ENCODE data around the gene TAOK1.

Gene TAOK1

DNA sequence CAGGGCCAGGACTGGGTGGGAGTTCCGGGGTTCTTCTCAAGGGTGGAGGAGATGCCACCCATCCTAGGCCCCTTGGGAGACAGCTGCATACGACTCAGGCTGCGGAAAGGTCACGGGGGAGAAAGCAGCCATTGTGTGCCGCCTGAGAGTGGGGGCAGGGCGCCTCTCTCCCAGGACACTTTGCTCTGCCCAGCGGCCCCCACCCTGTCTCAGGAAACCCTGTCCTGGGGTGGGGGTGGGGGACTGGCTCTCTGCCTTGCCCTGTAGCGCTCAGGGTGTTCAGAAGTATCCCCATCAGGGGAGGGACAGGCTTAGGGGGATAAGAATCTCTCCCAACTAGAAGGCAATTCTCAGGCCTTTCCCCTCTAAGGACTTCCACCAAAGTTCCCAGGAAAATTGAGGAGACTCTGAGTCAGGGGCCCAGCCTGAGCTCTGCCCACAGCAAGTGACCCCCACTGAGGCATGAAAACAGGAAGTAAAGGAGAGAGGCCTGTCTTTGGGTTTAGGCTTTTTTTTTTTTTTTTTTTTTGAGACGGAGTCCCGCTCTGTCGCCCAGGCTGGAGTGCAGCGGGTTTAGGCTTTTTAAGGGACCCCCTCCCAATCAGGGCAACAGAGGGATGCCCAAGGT, 194.4 kb downstream of the TAOK1 start:
- no peak for DNase-seq

DNA sequence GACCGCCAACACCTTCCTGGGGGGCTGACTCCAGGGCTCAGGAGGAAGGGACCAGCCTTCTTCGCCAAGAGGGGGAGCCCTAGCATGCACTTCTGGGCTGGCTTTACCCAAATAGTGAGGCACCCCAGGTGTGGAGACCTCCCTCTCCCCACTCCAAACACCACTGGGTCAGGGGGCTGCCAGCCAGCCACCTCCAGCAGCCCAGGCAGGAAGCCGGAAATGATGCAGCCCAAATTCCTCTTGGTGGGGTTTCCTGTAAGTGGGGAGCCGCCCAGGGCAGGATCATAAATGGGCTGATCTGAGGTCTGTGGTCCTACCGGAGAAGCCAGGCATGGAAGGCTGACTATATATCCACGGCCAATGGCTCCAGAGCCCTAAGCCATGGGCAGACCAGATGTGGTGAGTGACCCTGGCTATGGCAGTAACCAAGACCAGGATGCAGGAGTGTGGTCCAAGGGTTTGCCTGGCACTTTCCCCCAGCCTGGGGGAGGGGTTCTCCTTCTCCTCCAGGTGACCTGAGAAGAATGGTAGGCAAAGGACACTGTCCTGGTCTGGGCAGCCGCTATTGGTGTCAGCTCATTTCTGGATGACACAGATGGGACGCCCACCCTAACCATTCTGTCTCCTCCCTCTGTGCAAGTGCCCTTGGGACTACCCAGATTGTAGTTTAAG, 195.1 kb downstream of the TAOK1 start:
- no peak for DNase-seq

DNA sequence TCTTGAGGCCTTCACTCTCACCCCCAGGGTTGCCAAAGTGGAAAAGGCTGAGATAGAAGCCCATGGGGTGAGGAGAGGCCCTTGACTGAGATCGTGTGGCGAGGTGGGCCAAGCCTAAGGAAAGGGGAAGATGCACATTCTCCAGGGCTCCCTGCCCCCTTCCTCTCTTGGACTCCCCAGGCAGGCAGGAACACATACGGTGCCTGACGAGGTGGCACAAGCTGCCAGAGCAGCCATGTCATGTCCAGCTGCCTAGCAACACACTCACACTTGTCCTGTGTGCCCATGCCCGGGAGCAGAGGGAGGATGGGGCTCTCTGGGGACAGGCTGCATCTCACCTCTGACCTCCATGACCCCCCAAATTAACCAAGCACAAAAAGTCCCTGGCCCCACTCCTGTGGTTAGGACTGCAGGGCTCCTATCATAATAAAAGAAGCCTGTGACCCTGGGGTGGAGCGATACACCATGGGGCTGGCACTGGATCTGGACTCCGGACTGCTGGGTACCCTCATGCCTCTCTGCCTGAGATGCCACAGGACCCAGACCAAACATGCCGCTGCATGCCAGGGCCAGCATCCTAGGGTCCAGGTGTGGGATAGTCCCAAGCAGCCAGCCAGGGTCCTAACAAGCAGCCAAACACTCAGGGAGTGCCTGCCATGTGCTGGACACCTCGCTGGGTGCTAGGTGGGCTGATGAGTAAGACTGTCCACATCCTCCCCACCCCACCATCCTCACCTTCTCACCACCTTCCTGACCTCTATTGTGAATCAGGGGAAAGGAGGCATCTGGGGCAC, 196.7 kb downstream of the TAOK1 start:
- no peak for DNase-seq

DNA sequence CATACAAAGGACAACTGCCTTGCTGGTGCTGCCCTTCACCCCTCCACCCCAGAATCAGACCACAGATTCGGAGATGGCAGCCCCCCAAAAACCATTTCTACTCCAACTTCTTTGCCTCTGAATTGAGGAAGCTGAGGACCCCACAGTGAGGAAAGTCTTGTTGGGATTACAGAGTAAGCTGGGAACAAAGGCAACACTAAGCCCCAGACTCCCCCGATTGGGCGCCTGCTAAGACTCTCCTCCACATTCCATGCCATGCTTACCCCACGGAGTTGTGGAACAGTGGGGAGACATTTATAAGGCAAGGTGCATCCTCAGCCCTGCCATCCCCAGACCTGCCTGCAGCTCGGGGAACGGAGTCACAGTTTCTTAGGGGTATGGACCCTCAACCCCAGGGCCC, 197.4 kb downstream of the TAOK1 start:
- no peak for DNase-seq

DNA sequence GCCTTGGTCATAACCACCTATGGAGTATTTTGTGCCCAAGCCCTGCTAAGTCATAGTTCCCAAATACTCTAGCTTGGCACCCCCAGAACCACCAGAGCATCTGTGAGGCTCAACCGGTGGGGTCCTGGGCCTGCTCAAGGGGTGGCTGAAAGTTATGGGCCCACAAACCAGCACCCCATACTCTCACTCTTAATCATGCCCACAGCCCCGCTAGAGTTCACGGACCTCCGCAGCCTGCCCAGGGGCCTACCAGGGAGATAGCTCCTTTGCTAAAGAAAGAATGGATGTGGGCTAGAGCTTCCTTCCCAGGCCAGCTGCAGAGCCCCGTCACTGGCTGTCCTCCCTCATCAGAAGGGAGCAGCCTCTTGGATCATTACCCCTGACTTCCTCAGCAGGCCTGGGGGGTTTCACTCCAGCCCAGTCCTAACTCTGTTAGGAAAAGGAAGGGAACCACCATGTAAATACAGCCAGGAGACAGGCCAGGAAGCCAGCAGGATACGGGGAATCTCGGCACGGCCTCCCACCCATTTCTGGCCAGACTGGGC, 197.9 kb downstream of the TAOK1 start:
- DNase-seq, result no peak

DNA sequence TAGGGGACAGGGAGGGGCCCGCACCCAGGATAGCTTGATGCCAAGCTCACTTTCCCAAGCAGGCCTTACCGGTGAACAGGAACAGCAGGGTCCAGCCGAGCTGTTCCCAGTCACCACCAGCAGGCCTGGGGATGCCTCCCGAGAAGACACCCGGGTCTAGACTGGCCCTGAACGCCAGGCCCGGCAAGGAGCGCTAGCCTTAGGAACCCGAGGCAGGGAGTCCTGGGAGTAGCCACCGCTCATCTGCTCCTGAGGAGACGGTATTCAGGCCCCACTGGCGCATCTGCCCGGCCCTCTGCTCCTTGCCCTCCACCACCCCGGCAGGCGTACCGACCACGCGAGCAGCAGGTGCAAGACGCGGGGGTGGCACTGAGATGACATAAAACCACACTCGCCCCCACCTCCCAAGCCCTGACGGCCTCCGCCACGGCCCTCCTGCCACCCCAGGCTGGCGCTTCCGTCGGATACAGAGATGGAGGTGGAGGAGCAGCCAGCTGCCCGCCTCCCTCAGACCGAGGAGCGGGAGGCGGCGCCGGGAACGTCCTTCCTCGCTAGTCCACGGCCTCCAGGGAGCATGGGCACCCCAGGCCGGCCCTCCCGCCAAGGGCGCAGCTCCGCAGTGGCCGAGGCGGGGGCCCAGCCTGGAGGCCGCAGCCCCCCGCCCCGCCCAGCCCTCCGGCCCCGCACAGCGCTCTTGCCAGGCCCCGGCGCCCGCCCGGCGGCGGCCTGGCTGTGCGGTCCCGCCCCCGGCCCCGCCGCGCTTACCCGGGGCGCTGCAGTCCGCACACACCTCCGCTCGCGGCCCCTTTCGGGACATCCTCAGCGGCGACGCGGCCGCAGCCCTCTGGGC, 198.6 kb downstream of the TAOK1 start:
- DNase-seq, result no peak

DNA sequence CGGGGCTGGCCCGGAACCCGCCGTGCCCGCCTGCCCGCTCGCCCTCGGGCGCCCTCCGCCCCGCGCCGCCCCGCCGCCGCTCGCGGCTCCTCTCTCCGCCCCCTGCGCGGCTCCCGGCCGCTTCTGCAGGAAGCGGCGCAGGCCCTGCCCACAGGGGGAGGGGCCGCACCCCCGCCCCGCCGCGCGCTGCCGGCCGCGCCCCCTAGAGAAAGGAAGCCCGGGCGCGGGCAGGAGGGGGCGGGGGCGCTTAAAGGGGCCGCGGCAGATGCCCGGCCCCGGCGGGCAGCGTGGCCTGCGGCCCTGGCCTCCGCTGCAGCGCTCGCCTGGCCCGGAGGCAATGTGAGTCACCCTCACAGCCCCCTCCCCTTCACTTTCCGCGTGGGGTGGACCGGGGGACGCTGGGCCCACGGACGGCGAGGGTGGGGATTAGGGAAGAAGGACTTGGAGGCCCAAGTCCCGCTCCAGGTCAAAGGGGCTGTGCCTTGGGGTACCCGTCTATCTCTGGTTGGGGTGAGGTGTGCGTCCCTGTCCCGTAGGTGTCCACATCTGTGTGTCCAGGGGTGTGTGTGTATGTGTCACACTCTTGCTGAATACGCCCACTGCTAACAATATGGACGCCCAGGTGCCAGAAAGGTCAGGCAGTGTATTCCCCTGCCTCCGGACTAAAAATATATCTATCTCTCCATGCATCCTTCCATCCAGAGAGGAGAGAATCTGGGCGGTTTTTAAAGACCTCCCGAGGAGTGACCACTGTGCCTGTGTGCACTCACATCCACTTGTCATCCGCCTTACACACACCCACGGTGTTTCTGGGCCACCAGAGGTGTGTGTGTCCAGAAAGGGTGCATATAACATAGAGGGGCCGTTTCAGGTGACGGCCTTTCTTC, 199.6 kb downstream of the TAOK1 start, which contains the start of gene GIT1:
TSS of gene GIT1 (minus strand) at position 125 of the 887 bp plus-strand sequence. CDS start 270 bp downstream, outside the sequence.
- no peak for DNase-seq

DNA sequence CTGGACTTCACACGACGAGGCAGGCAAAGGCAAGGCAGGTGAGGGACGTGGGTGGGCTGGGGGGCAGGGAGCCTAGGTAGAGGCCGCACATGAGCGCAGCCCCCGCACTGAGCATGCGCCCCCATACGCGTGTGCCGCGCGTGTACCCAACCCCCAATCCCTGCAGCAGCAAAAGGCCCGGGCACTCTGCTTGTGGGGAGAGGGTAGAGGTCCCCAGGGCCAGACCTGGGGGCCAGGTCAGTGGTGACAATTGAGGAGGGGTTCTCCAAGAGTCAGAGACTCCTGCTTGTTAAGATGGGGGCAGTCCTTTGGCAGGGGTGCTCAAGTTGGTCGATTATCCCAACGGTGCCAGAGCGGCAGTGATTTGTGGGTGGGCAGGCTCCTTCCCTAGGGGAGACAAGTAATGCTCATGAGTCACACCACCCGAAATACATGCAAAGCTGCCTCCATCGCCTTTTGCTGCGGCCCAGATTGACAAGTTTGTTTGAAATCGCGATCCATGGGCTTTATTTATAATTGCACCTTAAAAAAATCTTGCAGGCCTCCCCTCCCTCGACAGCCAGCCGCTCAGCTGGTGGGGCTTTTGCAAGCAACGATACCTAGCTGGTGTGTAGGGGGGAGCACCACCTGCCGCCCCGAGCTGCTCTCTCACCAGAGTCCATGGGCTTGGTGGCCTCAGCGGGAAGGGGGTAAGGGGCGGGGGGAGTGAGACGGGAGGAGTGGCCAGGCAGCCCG, 200.4 kb downstream of the TAOK1 start:
- no peak for DNase-seq

DNA sequence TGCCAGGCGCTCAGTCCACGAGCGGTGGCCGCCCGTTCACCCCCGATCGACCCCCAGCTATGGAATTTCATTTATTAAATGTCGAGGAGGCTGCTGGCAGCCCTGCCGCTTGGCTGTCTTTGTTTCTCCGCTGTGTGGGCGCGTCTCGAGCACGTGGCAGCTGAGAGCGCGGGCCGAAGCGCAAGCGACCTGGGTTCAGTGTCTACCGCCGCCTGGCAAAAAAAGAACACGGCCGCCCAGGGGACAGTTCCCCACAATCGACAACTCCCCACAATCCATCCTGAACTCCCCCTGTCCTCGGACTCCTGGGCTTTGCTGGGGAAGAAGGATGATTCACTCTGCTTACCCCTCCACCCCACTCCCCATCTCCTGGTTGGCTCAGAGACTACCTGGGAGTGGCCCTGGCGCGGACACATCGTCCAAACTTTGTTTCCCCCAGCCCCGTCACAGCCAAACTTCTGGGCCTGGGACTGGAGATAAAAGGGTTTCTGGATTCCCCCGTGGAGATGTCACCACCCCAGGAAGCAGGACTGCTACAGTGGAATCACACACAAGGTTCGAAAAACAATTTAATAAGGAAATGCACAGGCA, 201.1 kb downstream of the TAOK1 start:
- no peak for DNase-seq

DNA sequence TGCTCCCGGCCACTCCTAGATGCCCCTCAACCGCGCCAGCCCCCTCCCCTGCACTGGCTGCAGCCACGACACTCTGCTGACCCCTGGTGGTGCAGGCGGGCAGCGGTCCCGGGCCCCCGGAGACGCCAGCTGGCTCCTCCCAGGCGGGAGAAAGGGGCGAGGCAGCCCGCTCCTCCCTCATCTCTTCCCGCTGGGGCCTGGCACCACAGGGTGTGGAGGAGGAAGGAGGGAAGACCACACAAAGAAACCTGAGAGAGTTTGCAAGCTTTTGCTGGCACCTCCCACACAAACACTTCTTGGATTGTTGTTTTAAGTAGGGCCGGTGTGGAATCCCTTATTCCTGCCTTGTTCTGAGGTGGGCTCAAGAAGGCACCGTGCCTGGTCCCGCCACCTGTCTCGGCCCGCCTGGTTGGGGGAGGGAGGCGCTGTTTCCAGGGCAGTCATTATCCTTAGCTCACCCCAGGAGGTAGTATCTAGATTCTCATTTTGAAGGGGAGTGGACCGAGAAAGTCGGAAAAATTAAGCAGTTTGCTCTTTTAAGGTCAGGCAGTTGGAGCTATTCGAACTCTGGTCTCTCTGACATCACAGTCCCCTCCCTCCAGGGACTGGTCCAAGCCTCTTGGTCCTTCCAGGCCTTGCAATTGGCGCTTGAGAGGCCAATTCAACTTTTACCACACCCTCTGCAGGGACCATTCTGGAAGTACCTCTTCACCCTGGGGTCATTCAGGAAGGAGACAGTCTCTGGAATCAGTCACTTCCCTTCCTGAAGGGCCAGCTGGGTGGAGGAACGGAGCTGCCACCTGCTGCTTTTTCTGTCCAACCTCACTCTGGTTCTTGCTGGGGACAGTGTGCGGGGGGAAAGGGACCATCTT, 201.8 kb downstream of the TAOK1 start:
- DNase-seq, result peak in 1 of 2 experiments; percentile 47

DNA sequence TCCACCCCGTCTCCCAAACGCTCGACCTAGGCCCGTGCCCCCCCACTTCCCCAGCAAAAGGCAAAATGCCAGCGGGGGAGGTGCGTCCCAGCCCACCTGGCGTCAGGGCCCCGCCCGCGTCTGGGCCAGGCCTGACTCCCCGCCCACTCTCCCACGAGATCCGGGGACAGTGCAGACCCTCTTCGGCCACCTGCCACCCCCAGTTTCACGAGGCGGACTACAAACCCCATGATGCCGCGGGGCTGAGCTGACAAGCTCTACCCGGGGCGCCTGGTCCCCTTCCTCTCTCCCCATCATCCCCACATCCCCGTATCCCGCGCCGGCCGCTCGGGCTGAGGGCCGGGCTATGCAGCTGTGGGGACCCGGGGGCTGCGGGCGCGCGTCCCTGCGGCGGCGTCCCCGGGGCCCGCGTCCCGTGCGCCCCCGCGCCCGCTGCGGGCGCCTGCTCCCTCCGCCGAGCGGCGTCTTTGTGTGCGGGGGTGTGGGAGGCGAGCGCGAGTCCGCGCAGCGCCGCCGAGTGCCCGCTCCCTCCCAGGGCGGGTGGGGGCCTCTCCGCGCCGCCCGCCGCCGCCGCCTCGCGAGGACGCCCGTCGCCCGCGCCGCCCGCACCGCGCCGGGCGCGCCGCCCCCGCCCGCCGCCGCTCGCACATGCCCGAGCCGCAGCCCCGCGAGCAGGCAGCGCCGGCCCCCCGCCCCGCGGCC, 202.8 kb downstream of the TAOK1 start, which contains the start of gene ANKRD13B:
TSS of gene ANKRD13B (plus strand) at position 283 of the 702 bp plus-strand sequence. CDS start 490 bp downstream, outside the sequence.
- no peak for DNase-seq

DNA sequence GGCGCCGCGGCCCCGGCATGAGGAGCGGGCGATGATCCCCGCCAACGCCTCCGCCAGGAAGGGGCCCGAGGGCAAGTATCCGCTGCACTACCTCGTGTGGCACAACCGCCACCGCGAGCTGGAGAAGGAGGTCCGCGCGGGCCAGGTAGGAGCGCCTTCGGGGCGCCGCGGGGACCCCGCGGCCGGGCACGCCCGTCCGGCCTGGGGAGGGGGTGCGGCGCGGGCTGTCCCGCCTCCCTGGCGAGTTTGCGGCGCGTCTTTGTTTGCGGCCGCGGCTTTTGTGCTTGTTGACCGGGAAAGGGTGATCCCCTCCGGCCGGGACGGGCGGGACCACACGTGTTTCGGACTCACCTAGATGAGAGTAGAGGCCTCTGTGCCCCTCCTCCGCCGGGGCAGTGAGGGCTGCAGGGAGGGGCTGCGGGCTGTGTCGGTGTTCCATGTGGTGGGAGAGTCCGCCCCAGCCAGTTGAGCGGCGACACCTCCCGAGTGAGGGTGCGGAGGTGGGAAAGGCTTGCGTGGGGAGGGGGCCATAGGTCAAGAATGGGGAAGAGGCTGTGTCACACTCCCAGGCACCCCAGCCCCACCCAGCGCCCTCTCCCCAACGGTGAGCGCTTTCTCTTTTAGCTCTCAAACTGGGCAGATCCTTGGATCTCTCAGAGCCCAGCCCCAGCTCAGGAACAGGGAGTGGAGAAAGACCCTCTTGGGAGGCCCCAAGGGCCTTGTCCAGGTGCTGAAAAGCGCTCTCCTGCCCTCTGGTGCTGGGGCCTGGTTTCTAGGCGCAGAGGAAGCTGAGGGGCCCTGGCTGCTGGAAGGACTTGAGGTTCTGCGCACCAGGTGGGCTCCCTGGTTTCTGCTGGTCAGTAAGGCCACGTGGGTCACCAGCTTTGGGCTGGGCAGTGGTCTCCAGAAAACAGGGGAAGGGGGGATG, 203.7 kb downstream of the TAOK1 start:
- no peak for DNase-seq

DNA sequence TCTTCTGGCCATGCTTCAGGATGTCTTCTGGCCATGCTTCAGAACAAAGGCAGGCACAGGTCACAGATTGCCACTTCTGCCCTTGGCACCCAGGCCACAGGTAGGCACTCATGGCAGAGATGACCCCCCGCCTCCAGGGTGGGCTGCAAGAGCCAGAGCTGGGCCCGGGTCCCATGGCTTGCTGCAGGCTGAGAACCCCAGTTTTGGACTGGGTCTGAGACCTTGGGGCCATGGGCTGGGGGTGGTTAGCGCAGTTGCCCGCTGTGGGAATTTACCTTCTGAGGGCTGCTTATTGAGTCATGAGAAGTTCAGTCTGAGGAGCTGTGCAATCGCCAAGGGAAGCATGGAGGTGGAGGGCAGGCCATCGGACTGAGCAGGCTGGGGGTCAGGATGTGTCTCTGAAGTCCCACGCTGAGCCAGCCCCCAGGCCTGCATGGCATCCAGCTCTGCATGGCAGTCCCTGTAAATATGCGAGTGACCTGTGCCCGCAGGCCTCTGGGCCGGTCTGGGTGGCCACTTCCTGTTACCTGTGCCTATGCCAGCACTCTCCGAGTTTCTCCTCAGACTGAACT, 204.4 kb downstream of the TAOK1 start:
- no peak for DNase-seq

DNA sequence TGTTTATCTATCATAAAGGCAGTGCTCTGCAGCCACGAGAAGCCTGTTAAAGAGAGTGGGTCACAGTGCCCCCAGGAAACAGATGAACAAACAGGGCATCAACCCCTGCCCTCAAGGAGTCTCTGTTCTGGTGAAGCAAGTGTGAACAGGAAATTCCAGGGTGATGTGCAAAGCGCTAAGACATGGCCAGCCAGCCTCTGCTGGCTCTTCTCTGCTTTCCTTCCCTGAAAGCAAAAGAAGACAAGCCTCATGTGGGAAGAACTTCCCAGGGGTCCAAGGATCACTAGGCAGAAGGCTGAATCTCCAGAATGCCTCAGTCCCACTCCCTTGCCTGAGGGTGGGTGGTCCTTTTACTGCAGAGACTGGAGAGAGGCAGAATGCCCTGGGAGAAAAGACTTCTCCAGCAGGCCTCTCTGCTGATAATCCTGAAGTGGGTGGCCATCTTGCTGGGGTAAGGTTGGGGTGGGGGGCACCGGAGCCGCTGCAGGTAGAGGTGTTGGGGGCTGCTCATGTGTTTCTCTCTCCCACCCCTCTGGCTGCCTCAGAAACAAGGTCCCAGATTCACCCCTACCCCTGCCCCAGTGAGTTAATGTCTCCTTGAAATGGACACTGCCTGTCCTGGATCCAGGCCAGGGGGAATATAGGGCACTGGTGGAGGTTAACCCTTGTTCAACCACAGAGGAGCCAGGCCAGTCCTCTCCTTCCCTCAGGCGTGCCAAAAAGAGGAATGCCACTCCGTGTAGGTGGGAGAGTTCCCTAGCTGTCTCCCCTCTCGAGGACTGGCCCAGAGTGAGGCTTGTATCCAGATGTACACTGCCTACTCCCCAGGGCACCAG, 205.2 kb downstream of the TAOK1 start:
- DNase-seq, result no peak

DNA sequence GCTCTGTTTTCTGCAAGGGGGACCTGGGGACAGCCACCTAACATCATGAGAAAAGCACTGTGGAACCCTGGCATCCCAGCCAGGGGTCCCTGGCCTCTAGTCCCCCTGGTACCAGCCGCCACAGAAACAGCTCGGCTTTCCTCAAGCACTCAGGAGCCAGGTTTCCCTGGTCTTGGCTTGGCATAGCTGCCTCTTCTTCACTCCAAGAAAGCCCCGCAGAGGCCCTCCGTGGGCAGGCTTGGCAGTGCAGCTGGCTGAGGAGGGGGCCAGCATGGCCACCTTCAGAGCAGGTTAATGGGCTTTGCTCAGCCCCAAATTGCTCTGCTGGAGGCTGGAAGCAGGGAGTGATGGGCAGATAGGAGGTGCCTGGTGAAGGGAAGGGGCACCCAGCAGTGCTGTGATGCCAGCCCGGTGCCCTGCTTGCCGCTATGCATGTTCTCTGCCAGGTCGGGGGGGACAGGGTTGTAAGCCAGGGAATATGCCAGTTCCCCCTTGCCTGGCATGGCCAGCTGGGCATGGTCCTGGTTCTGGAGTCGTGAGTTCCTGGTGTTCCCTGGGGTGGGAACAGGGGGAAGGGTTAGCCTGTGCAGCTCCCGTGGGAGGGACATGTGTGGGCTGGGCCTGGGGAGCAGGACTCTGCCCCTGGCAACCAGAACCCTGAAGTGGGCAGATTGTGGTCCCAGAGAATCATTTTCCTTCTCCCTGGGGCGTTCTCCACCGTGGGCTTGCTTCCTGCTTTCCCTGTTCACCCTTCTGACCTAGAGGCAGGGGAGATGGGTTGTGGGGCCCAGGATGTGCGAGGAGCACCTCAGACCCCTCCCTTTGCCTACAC, 206.0 kb downstream of the TAOK1 start:
- DNase-seq, result no peak
